HepG2 (cell line): ENCODE results near the gene CADPS. TPM values are rescaled to one million over a fixed set of nuclear protein-coding genes. Genes with fewer than 3 reads are reported as not detected.

Experiments used
- ATAC-seq: fragments of 200-7000 bp; cut with Tn5 transposase; 3 replicates; pipeline ENCODE4 v1.9.1; 2020; ENCODE audit warnings: mild to moderate bottlenecking, moderate library complexity
- BruUV-seq: library from RNA; stranded (reverse); fragments of 400-500 nt; replicated peaks from 2 replicates; lab custom pipeline; 2021; lab: Mats Ljungman, UMichigan
- CTCF ChIA-PET: fragments of 300-600 bp; formaldehyde crosslinking; extraction: SDS; loops from one replicate; lab custom pipeline; 2021; ENCODE audit warnings: low total read pairs, inconsistent platforms, low intra/inter-chr PET ratio; lab: Yijun Ruan, JAX
- POLR2A ChIA-PET: fragments of 350-600 bp; sonication (Branson Sonifier 250); formaldehyde crosslinking; loops from one replicate; lab custom pipeline; 2020; ENCODE audit warnings: antibody characterized with exemption, inconsistent platforms; lab: Yijun Ruan, JAX
- DNase-seq: peaks from one replicate; pipeline ENCODE4 v3.0.0-alpha.2; 2015; ENCODE audit warnings: low spot score
- FAIRE-seq: peaks from 3 replicates; lab custom pipeline; 2011; peaks lifted over from hg19 to GRCh38; lab: Jason Lieb, UNC
- H2AFZ ChIP-seq: one replicate; pipeline ENCODE4 v1.6.1; 2011; ENCODE audit warnings: low read length, inconsistent platforms
- H3K27ac ChIP-seq: fragments of 300-600 bp; 3 replicates; pipeline ENCODE4 v1.8.0; 2011; ENCODE audit warnings: mixed run types, mild to moderate bottlenecking, mixed read lengths, low read length, inconsistent platforms; ENCODE audit not compliant: insufficient read depth; ENCODE audit errors: extremely low read length
- H3K27me3 ChIP-seq, 2 experiments: fragments of 200-600 bp in 1 of 2; 2 replicates in 1 of 2; 3 replicates in 1 of 2; pipeline versions ENCODE4 v1.6.0 to v1.8.0; 2011; ENCODE audit warnings: low read length in 2 of 2, mild to moderate bottlenecking in 2 of 2, moderate library complexity in 2 of 2, inconsistent platforms in 1 of 2; ENCODE audit not compliant: insufficient read depth in 2 of 2, control insufficient read depth in 1 of 2
- H3K36me3 ChIP-seq, 2 experiments: fragments of 200-600 bp in 1 of 2; replicated peaks in 1 of 2; 2 replicates in 1 of 2; 3 replicates in 1 of 2; pipeline versions ENCODE4 v1.5.1 to v1.8.0; 2011; ENCODE audit warnings: low read length in 2 of 2, inconsistent platforms in 1 of 2; ENCODE audit not compliant: insufficient read depth in 2 of 2, control insufficient read depth in 1 of 2
- H3K4me1 ChIP-seq: 2 replicates; pipeline ENCODE4 v1.5.1; 2012; ENCODE audit warnings: low read length, inconsistent platforms; ENCODE audit not compliant: insufficient read depth
- H3K4me2 ChIP-seq: 2 replicates; pipeline ENCODE4 v1.6.0; 2011; ENCODE audit warnings: low read depth, low read length, inconsistent platforms
- H3K4me3 ChIP-seq, 3 experiments: fragments of 200-600 bp in 1 of 3; sonication (generic), shearing (Covaris generic) in 1 of 3; replicated peaks in 1 of 3; 2 replicates each; pipeline ENCODE4 v1.5.1; 2011 to 2016; ENCODE audit warnings: low read length in 3 of 3, inconsistent platforms in 2 of 3, low read depth in 2 of 3, mild to moderate bottlenecking in 2 of 3, control low read depth in 1 of 3, mixed read lengths in 1 of 3; ENCODE audit not compliant: insufficient read depth in 1 of 3
- H3K79me2 ChIP-seq: one replicate; pipeline ENCODE4 v1.6.1; 2011; ENCODE audit warnings: low read length, inconsistent platforms; ENCODE audit not compliant: insufficient read depth
- H3K9ac ChIP-seq: 2 replicates; pipeline ENCODE4 v1.6.0; 2011; ENCODE audit warnings: mild to moderate bottlenecking, low read depth, low read length, inconsistent platforms; ENCODE audit not compliant: insufficient read depth
- H3K9me3 ChIP-seq: 2 replicates; pipeline ENCODE4 v1.5.1; 2012; ENCODE audit warnings: mild to moderate bottlenecking, low read length
- H4K20me1 ChIP-seq: 2 replicates; pipeline ENCODE4 v1.6.0; 2011; ENCODE audit warnings: inconsistent platforms, mild to moderate bottlenecking, low read length, moderate library complexity; ENCODE audit not compliant: insufficient read depth
- ARNTL ChIP-seq: sonication (generic); formaldehyde crosslinking; IDR thresholded peaks from 2 replicates; pipeline ENCODE4 v1.4.0; 2020; ENCODE audit warnings: mild to moderate bottlenecking, missing genetic modification reagents
- BORCS8-MEF2B ChIP-seq: sonication (generic); formaldehyde crosslinking; IDR thresholded peaks from 2 replicates; pipeline ENCODE4 v1.8.0; 2022; ENCODE audit warnings: mild to moderate bottlenecking, missing genetic modification reagents
- BRCA1 ChIP-seq: sonication (generic); formaldehyde crosslinking; IDR thresholded peaks from 2 replicates; pipeline ENCODE4 v1.4.0; 2020; ENCODE audit warnings: missing genetic modification reagents
- EEA1 ChIP-seq: sonication (generic); formaldehyde crosslinking; IDR thresholded peaks from 2 replicates; pipeline ENCODE4 v1.5.1; 2020; ENCODE audit warnings: mild to moderate bottlenecking, missing genetic modification reagents, borderline replicate concordance
- JUND ChIP-seq: sonication (generic); formaldehyde crosslinking; IDR thresholded peaks from 2 replicates; pipeline ENCODE4 v1.8.0; 2022; ENCODE audit warnings: mild to moderate bottlenecking, missing genetic modification reagents
- KAT7 ChIP-seq: IDR thresholded peaks from 2 replicates; pipeline ENCODE4 v1.6.1; 2018; ENCODE audit warnings: borderline replicate concordance, missing compliant biosample characterization
- MAFK ChIP-seq, 2 experiments: IDR thresholded peaks in 1 of 2; conservative IDR thresholded peaks in 1 of 2; 2 replicates each; pipeline ENCODE4 v1.6.1; 2011; ENCODE audit warnings: improper control_type of control experiment in 2 of 2, low read length in 2 of 2
- REPIN1 ChIP-seq: sonication (generic); formaldehyde crosslinking; IDR thresholded peaks from 2 replicates; pipeline ENCODE4 v1.8.0; 2022; ENCODE audit warnings: missing genetic modification reagents, low read depth, mild to moderate bottlenecking, borderline replicate concordance
- SAFB2 ChIP-seq: sonication (generic); formaldehyde crosslinking; IDR thresholded peaks from 2 replicates; pipeline ENCODE4 v1.5.1; 2020; ENCODE audit warnings: missing genetic modification reagents, low read depth, mild to moderate bottlenecking, borderline replicate concordance
- SOX13 ChIP-seq, 3 experiments: fragments of 450-650 bp in 1 of 3; sonication (generic) in 1 of 3; formaldehyde crosslinking in 1 of 3; IDR thresholded peaks in 2 of 3; conservative IDR thresholded peaks in 1 of 3; 2 replicates each; pipeline versions ENCODE4 v1.5.0 to v1.6.1; 2016 to 2020; ENCODE audit warnings: antibody characterized with exemption in 1 of 3, mild to moderate bottlenecking in 1 of 3, missing compliant biosample characterization in 1 of 3, missing genetic modification reagents in 1 of 3, moderate library complexity in 1 of 3
- STAG1 ChIP-seq: sonication (generic); formaldehyde crosslinking; IDR thresholded peaks from 2 replicates; pipeline ENCODE4 v1.4.0; 2020; ENCODE audit warnings: missing genetic modification reagents
- TSC22D2 ChIP-seq: sonication (generic); formaldehyde crosslinking; IDR thresholded peaks from 2 replicates; pipeline ENCODE4 v1.5.1; 2020; ENCODE audit warnings: missing genetic modification reagents, mild to moderate bottlenecking, borderline replicate concordance
- ZNF124 ChIP-seq: sonication (generic); formaldehyde crosslinking; IDR thresholded peaks from 2 replicates; pipeline ENCODE4 v1.4.0; 2020; ENCODE audit warnings: missing genetic modification reagents
- ZNF260 ChIP-seq: sonication (generic); formaldehyde crosslinking; IDR thresholded peaks from 2 replicates; pipeline ENCODE4 v1.4.0; 2020; ENCODE audit warnings: missing genetic modification reagents, low read depth, mild to moderate bottlenecking, borderline replicate concordance
- ZNF337 ChIP-seq: sonication (generic); formaldehyde crosslinking; IDR thresholded peaks from 2 replicates; pipeline ENCODE4 v1.5.1; 2020; ENCODE audit warnings: missing genetic modification reagents, low read depth, mild to moderate bottlenecking, borderline replicate concordance
- ZNF660 ChIP-seq: sonication (generic); formaldehyde crosslinking; IDR thresholded peaks from 2 replicates; pipeline ENCODE4 v1.5.1; 2020; ENCODE audit warnings: mild to moderate bottlenecking, low read depth, missing genetic modification reagents, borderline replicate concordance
- WGBS: methylation state at CpG from one replicate; pipeline ENCODE4 v1.1.6; 2017; ENCODE audit warnings: low lambda C conversion rate; 5-methylcytosine and 5-hydroxymethylcytosine counted together
- in situ Hi-C: cut with HindIII; loops from 2 replicates; pipeline ENCODE4 v1.10.0; 2017; ENCODE audit warnings: low pct_unique_long_range_greater_than_20kb; ENCODE audit not compliant: extremely low pct_ligation_motif_present
- intact Hi-C: fragments of 100-400 bp; cut with micrococcal nuclease; formaldehyde crosslinking; loops from one replicate; pipeline ENCODE4 v1.10.0; 2022; ENCODE audit not compliant: unreplicated experiment
- polyA plus RNA-seq, 8 experiments: library from polyadenylated mRNA; depleted of rRNA in 3 of 8; stranded (reverse) in 7 of 8; unstranded in 1 of 8; fragments of >200 nt; fragmentation: Illumina TruSeq in 4 of 8; extraction: Trizol in 4 of 8; gene quantifications; 2 replicates each; pipeline versions ENCODE4 v1.2.1 to v1.2.3, GENCODE V29; 2011 to 2016; ENCODE audit warnings: low read depth in 4 of 8, missing spikeins in 1 of 8, mixed read lengths in 1 of 8; ENCODE audit not compliant: insufficient read depth in 1 of 8
- total RNA-seq, 5 experiments: library from RNA; depleted of rRNA; stranded (reverse); fragments of >200 nt; fragmentation: Illumina TruSeq; extraction: Trizol; gene quantifications; 2 replicates each; pipeline ENCODE4 v1.2.3, GENCODE V29; 2016; ENCODE audit warnings: low read depth in 1 of 5
- TF ChIP-seq, protein P1 (sequence below): sonication (generic); formaldehyde crosslinking; IDR thresholded peaks from 2 replicates; pipeline ENCODE4 v1.4.0; 2020; ENCODE audit warnings: mild to moderate bottlenecking, missing genetic modification reagents
- TF ChIP-seq, protein P2 (sequence below): sonication (generic); formaldehyde crosslinking; IDR thresholded peaks from 2 replicates; pipeline ENCODE4 v1.9.0; 2021; ENCODE audit warnings: missing genetic modification reagents, borderline replicate concordance
- TF ChIP-seq, protein P3 (sequence below): sonication (generic); formaldehyde crosslinking; IDR thresholded peaks from 2 replicates; pipeline ENCODE4 v1.5.1; 2020; ENCODE audit warnings: missing genetic modification reagents, mild to moderate bottlenecking, borderline replicate concordance

CADPS gene
- total and polyA plus RNA-seq, 2 of the 13 experiments (the other 11 are each of a cell fraction or from before 2014, with no cell fraction given), result not detected

DNA sequence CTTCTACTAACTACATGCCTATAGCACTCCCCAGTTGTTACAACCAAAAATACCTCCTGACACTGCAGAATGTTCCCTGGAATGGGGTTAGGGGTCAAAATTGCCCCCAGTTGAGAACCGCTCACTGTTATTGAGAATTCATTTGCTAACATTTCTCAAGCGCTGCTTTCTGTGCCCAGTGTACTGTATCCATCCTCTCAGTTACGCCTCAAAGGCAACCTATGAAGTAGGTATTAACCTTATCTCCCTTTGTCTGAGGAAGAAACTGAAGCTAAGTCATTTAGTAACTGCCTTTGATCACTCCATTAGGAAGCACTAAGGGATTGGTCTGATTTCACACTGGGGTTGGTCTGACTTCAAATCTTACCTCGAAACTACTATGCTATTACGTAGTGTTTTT lies 70.1 kb downstream of the CADPS start:
- H3K4me2 ChIP-seq, result no peak overlapping the region
- H3K9ac ChIP-seq, result no peak overlapping the region
- H3K79me2 ChIP-seq, result no peaks in the 10 kb centered on the region
- FAIRE-seq (no peak), ATAC-seq (no peak), DNase-seq (no peak)
- in situ Hi-C loops (no loop called here), intact Hi-C loops (loop anchor here (10.0 kb wide), 1 partner anchor 140 kb away; no protein-coding TSS in a partner anchor)
- no TSS peak for BruUV-seq
- no peaks in the 10 kb centered on the region for H3K36me3 ChIP-seq
- no peak overlapping the region for H3K4me3 ChIP-seq
- H3K9me3 ChIP-seq, result no peaks in the 10 kb centered on the region
- CTCF ChIA-PET, result no interaction called here
- no peak overlapping the region for H3K27ac ChIP-seq
- no peaks in the 10 kb centered on the region for H3K4me1 ChIP-seq
- WGBS, result 16% methylated on average over 5 of the region's 5 CpGs
- H4K20me1 ChIP-seq, result no peaks in the 10 kb centered on the region
- TF ChIP-seq JUND (CRISPR knock-in tag) (no peak), TSC22D2 (CRISPR knock-in tag) (no peak), ZNF337 (CRISPR knock-in tag) (no peak), KAT7 (CRISPR knock-in tag) (no peak), EEA1 (CRISPR knock-in tag) (no peak), BRCA1 (CRISPR knock-in tag) (no peak), ZNF124 (CRISPR knock-in tag) (no peak), STAG1 (CRISPR knock-in tag) (no peak), BORCS8-MEF2B (CRISPR knock-in tag) (no peak), ARNTL (no peak), ZNF660 (CRISPR knock-in tag) (no peak), REPIN1 (CRISPR knock-in tag) (no peak), SOX13 (IDR thresholded peaks at IDR 0.05) (no peak), SOX13 (CRISPR knock-in tag; conservative IDR thresholded peaks at IDR 0.05 in 1 of 2, IDR thresholded peaks at IDR 0.05 in 1 of 2) (no peak), SAFB2 (no peak), MAFK (conservative IDR thresholded peaks at IDR 0.05 in 1 of 2, IDR thresholded peaks at IDR 0.05 in 1 of 2; ENCODE audit: low read length in 2 of 2) (no peak), ZNF260 (CRISPR knock-in tag) (no peak)
- TF ChIP-seq, protein P1, sequence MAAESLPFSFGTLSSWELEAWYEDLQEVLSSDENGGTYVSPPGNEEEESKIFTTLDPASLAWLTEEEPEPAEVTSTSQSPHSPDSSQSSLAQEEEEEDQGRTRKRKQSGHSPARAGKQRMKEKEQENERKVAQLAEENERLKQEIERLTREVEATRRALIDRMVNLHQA (CRISPR knock-in tag), result no peak
- TF ChIP-seq, protein P2, sequence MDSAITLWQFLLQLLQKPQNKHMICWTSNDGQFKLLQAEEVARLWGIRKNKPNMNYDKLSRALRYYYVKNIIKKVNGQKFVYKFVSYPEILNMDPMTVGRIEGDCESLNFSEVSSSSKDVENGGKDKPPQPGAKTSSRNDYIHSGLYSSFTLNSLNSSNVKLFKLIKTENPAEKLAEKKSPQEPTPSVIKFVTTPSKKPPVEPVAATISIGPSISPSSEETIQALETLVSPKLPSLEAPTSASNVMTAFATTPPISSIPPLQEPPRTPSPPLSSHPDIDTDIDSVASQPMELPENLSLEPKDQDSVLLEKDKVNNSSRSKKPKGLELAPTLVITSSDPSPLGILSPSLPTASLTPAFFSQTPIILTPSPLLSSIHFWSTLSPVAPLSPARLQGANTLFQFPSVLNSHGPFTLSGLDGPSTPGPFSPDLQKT (CRISPR knock-in tag), result no peak
- TF ChIP-seq, protein P3, sequence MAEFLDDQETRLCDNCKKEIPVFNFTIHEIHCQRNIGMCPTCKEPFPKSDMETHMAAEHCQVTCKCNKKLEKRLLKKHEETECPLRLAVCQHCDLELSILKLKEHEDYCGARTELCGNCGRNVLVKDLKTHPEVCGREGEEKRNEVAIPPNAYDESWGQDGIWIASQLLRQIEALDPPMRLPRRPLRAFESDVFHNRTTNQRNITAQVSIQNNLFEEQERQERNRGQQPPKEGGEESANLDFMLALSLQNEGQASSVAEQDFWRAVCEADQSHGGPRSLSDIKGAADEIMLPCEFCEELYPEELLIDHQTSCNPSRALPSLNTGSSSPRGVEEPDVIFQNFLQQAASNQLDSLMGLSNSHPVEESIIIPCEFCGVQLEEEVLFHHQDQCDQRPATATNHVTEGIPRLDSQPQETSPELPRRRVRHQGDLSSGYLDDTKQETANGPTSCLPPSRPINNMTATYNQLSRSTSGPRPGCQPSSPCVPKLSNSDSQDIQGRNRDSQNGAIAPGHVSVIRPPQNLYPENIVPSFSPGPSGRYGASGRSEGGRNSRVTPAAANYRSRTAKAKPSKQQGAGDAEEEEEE (CRISPR knock-in tag), result no peak
- H2AFZ ChIP-seq, result no peak overlapping the region
- POLR2A ChIA-PET, result no interaction called here
- no peaks in the 10 kb centered on the region; a peak in 1 of 5 replicates for H3K27me3 ChIP-seq
